Heart right ventricle (tissue), 16 donors: ENCODE data around the gene TRIAP1. TPM values are rescaled to one million over a fixed set of nuclear protein-coding genes. Genes with fewer than 3 reads are reported as not detected.

Experiments
- ATAC-seq, 8 donors: fragments of 200-7000 bp; cut with Tn5 transposase; one replicate each; pipeline ENCODE4 v1.9.1; 2020; ENCODE audit warnings: mild to moderate bottlenecking in 8 of 8, moderate library complexity in 8 of 8, moderate number of reproducible peaks in 1 of 8
- DNase-seq, 2 donors: peaks; one replicate each; pipeline ENCODE4 v3.0.0-alpha.2; 2020
- H3K27ac ChIP-seq, 10 donors: fragments of 200-600 bp; sonication (generic) in 2 of 10; one replicate each; pipeline versions ENCODE4 v1.5.0 to v1.8.0; 2020 to 2022; ENCODE audit warnings: mild to moderate bottlenecking in 3 of 10
- H3K27me3 ChIP-seq, 7 donors: fragments of 200-600 bp; one replicate each; pipeline ENCODE4 v1.8.0; 2021 to 2022; ENCODE audit warnings: mild to moderate bottlenecking in 2 of 7
- H3K36me3 ChIP-seq, 9 donors: fragments of 200-600 bp; sonication (generic) in 1 of 9; one replicate each; pipeline versions ENCODE4 v1.5.0 to v1.8.0; 2020 to 2022; ENCODE audit warnings: mild to moderate bottlenecking in 2 of 9
- H3K4me1 ChIP-seq, 9 donors: fragments of 200-600 bp; sonication (generic) in 1 of 9; one replicate each; pipeline versions ENCODE4 v1.5.0 to v1.8.0; 2020 to 2022; ENCODE audit warnings: mild to moderate bottlenecking in 4 of 9
- H3K4me3 ChIP-seq, 10 donors: fragments of 200-600 bp; sonication (generic) in 2 of 10; one replicate each; pipeline versions ENCODE4 v1.5.0 to v1.8.0; 2020 to 2022; ENCODE audit warnings: mild to moderate bottlenecking in 7 of 10, moderate library complexity in 2 of 10
- H3K9me3 ChIP-seq, 11 donors: fragments of 200-600 bp in 10 of 11; sonication (generic) in 2 of 11; one replicate each; pipeline versions ENCODE4 v1.5.0 to v1.8.0; 2013 to 2022; ENCODE audit warnings: mild to moderate bottlenecking in 2 of 11, control low read depth in 1 of 11, moderate library complexity in 1 of 11
- WGBS, 2 donors: extraction: QIAGEN DNeasy Blood & Tissue Kit; methylation state at CpG; one replicate each; pipeline ENCODE4 v1.1.7; 2013; ENCODE audit warnings: inconsistent platforms in 1 of 2; 5-methylcytosine and 5-hydroxymethylcytosine counted together
- intact Hi-C, 10 donors: fragments of 100-400 bp; cut with DNase I; formaldehyde crosslinking; loops; one replicate each; pipeline versions ENCODE4 v1.11.1 to v1.14.2; 2022
- polyA plus RNA-seq, 2 donors: library from polyadenylated mRNA; stranded (reverse); fragments of 200-250 nt; gene quantifications; one replicate each; pipeline ENCODE4 v1.2.3, GENCODE V29; 2013
- total RNA-seq, 10 donors: library from RNA; stranded (reverse); fragmentation: NEBNext Ultra II Directional in 3 of 10; extraction: Animal tissue kit (Norgen Biotek cat#: 25700) in 3 of 10; gene quantifications; one replicate each; pipeline versions ENCODE4 v1.2.1 to v1.2.4, GENCODE V29; 2021 to 2023
- TF ChIP-seq, protein P1 (sequence below), 9 donors: fragments of 200-600 bp; sonication (generic) in 2 of 9; IDR thresholded peaks; one replicate each; pipeline versions ENCODE4 v1.5.0 to v1.8.0; 2021 to 2022; ENCODE audit warnings: antibody characterized with exemption in 9 of 9, mild to moderate bottlenecking in 5 of 9, moderate library complexity in 1 of 9
- donor health status: Arrhythmogenic right ventricular cardiomyopathy.
- donor health status: ischemic (EF 13 %, LVEDD 7.1; RV severe dilation, severe dysfunction).
- donor health status: healthy with polysubstance abuse.
- donor health status: DM: no; HTN: yes; CAD: no.
- donor health status: DM: no; HTN: no; CAD: no.
- donor health status: ischemic (EF 25% LVEDD 6.9; RV normal size, moderate dysfunction).
- donor health status: ischemic (EF 25% LVEDD 5.7; RV mildly dilated, moderate dysfunction).
- donor health status: healthy.
- donor health status: DM: yes; HTN: yes; CAD: no.
- donor health status: Ischemic cardiomyopathy.
- donor health status: ischemic (EF 35%, LVEDD 5.7; RV mildly dilated, moderate dysfunction).
- donor health status: nonischemic (EF 11% LVEDD 7.7; RV severe dilation, severe dysfunction).
- donor health status: DM: yes; HTN: yes; CAD: no.
- donor health status: PGD.
- donor health status: ischemic (EF 29% LVEDD 5.4; RV normal size, mild dysfunction).
- donor health status: nonischemic (EF 23%, LVEDD 6.1; RV moderate dilation, normal function).

TRIAP1 gene
- total and polyA plus RNA-seq, 12 donors, result 10.1 to 28.9 (median 13.0) TPM

DNA sequence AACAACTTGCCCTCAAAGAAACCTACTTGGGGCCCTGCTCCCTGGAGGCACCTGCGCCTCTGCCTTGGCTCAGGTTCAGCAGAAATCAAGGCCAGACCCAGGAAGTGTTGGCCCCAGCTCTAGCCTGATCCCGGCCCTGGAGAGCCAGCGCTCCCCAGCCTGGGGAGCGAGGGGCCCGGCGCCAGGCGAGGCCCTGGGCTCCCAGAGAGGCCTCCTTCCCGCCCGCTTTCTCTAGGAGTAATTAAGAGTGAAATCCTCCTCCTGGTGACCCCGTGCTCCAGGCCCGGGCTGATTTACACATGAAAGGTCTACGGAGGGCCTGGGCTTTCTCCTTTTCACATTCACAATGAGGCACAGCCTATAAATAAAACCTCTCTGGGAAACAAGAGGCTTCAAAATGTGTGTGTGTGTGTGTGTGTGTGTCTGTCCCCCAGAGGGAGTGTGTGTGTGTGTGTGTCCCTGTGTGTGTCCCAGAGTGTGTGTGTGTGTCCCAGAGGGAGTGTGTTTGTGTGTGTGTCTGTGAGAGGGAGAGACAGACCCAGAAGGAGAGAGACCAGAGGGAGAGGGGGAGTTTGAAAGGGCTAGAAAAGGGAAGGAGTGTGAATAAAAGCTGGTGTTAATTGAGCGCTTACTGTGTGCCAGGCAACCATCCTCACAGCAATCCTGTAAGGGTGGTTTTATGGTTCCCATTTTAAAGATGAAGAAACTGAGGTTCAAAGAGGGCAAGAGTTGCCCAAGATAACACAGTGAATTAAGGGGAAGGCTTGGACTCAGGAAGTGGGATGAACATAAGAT lies 32.1 kb downstream of the TRIAP1 start:
- intact Hi-C loops, result loop anchor here in 1 of 10 donors (10.0 kb wide), 1 partner anchor 49 kb away; the partner anchor contains the start of gene MSI1
- DNase-seq, result peak; percentile 13 to 37

DNA sequence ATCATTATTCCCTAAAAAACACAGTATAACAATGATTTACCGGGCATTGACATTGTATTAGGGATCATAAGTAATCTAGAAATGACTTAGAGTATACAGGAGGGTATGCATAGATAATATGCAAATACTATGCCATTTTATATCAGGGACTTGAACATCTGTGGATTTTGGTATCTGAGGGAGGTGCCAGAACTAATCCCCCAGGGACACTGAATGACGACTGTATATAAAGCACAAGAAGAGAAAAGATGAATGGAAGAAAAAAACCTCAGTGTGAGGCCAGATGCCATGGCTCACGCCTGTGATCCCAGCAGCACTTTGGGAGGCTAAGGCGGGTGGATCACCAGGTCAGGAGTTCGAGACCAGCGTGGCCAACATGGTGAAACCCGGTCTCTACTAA lies 33.8 kb downstream of the TRIAP1 start:
- H3K9me3 ChIP-seq, result no peaks in the 10 kb centered on the region
- H3K36me3 ChIP-seq, result no peaks in the 10 kb centered on the region
- peaks cover 0 to 9% (median 0%) of the 10 kb centered on the region in 9 donors for H3K4me1 ChIP-seq
- H3K27ac ChIP-seq, result no peak overlapping the region
- DNase-seq (no peak), ATAC-seq (no peak)
- TF ChIP-seq, protein P1, sequence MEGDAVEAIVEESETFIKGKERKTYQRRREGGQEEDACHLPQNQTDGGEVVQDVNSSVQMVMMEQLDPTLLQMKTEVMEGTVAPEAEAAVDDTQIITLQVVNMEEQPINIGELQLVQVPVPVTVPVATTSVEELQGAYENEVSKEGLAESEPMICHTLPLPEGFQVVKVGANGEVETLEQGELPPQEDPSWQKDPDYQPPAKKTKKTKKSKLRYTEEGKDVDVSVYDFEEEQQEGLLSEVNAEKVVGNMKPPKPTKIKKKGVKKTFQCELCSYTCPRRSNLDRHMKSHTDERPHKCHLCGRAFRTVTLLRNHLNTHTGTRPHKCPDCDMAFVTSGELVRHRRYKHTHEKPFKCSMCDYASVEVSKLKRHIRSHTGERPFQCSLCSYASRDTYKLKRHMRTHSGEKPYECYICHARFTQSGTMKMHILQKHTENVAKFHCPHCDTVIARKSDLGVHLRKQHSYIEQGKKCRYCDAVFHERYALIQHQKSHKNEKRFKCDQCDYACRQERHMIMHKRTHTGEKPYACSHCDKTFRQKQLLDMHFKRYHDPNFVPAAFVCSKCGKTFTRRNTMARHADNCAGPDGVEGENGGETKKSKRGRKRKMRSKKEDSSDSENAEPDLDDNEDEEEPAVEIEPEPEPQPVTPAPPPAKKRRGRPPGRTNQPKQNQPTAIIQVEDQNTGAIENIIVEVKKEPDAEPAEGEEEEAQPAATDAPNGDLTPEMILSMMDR (IDR thresholded peaks at IDR 0.05), result no peak
- WGBS, 2 donors, result 76 to 81% methylated on average over 7 of the region's 7 CpGs
- no peak overlapping the region for H3K4me3 ChIP-seq
- intact Hi-C loops, result loop anchor here in 1 of 10 donors (10.0 kb wide), 1 partner anchor 48 kb away; the partner anchor contains the start of gene MSI1
- H3K27me3 ChIP-seq, result peaks cover 0 to 4% (median 0%) of the 10 kb centered on the region in 7 donors

More for the DNA sequence above, 32.1 kb downstream of the TRIAP1 start:
- TF ChIP-seq, protein P1 (IDR thresholded peaks at IDR 0.05), result no peak
- Histone ChIP-seq H3K4me3 (no peak overlapping the region), H3K27me3 (peaks cover 0 to 4% (median 0%) of the 10 kb centered on the region in 7 donors), H3K9me3 (no peaks in the 10 kb centered on the region), H3K36me3 (no peaks in the 10 kb centered on the region), H3K27ac (peak overlapping the region; percentile 63 to 88 (median 79)), H3K4me1 (peaks cover 0 to 9% (median 0%) of the 10 kb centered on the region in 9 donors)
- WGBS, 2 donors, result 24 to 27% methylated on average over 13 of the region's 13 CpGs
- ATAC-seq, result peak; percentile 34 to 93 (median 88)

DNA sequence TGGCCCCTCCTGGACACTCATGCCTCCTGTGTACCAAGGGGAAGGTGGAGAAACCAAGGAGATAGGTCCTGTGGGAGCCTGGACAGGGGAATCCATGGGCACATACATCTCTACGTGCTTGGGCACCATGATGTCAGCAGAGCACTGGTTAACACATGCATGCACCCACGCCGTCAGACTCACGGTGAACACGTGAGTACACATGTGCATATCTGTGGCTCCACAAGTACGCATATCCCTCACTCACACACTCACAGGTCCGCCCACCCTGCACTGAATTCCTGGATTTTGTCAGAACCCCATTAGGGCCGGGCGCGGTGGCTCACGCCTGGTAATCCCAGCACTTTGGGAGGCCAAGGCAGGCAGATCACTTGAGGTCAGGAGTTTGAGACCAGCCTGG lies 37.4 kb downstream of the TRIAP1 start:
- no peaks in the 10 kb centered on the region for H3K9me3 ChIP-seq
- WGBS, 2 donors, result 93 to 96% methylated on average over 11 of the region's 11 CpGs
- TF ChIP-seq, protein P1 (IDR thresholded peaks at IDR 0.05), result no peak
- DNase-seq (no peak), ATAC-seq (peak in 1 of 8 donors; percentile 13)
- H3K4me1 ChIP-seq, result peaks cover 0 to 6% (median 0%) of the 10 kb centered on the region in 9 donors
- no peak overlapping the region for H3K27ac ChIP-seq
- intact Hi-C loops, result no loop called here
- H3K36me3 ChIP-seq, result no peaks in the 10 kb centered on the region
- peaks cover 0 to 1% (median 0%) of the 10 kb centered on the region in 7 donors for H3K27me3 ChIP-seq
- H3K4me3 ChIP-seq, result no peak overlapping the region

DNA sequence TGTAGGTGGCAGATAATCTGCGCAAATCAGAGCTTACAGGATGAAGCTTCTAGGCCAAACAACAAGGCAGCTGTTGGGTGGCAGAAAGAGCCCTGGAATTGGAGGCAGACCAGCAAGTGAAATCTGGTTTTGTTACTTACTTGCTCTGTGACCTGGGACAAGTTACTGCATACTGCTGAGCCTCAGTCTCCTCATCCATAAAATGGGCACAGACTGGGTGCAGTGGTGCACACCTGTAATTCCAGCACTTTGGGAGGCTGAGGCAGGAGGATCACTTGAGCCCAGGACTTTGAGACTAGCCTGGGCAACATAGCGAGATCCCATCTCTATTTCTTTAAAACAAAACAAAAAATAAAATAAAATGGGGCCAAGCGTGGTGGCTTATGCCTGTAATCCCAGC lies 39.6 kb downstream of the TRIAP1 start:
- ATAC-seq, result no peak
- 96 to 98% methylated on average over 3 of the region's 3 CpGs for WGBS, 2 donors
- Histone ChIP-seq H3K4me3 (no peak overlapping the region), H3K4me1 (peaks cover 0 to 6% (median 0%) of the 10 kb centered on the region in 9 donors), H3K27ac (no peak overlapping the region), H3K36me3 (no peaks in the 10 kb centered on the region), H3K9me3 (no peaks in the 10 kb centered on the region), H3K27me3 (no peaks in the 10 kb centered on the region)
- intact Hi-C loops, result no loop called here
- TF ChIP-seq, protein P1 (IDR thresholded peaks at IDR 0.05), result no peak
- DNase-seq, result no peak
